ENCODE results near the gene USP36. TPM values are rescaled to one million over a fixed set of nuclear protein-coding genes. Genes with fewer than 3 reads are reported as not detected.

The USP36 gene
- total RNA-seq, 2 donors from 2014 or later = 31.2 to 66.6 TPM

DNA sequence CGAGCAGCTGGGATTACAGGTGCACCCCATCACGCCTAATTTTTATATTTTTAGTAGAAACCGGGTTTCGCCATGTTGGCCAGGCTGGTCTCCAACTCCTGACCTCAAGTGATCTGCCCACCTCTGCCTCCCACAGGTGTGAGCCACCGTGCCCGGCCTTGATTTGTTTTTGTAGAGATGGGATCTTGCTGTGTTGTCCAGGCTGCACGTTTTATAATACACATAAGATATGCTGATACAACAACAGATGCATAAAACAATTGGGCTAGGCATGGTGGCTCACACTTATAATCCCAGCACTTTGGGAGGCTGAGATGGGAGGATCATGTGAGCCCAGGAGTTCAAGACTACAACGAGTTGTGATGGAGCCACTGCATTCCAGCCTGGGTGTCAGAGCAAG, 6.0 kb downstream of the USP36 start:
- no peaks in the 10 kb centered on the region for H3K27me3 ChIP-seq (replicated peaks; ENCODE audit: insufficient read depth)
- H3K27ac ChIP-seq = no peak overlapping the region
- WGBS = 93% methylated on average over 8 of the region's 8 CpGs
- peaks cover 11% of the 10 kb centered on the region for H3K4me1 ChIP-seq (replicated peaks)
- TF ChIP-seq POLR2A (IDR thresholded peaks at IDR 0.05) (no peak), POLR2AphosphoS5 (IDR thresholded peaks at IDR 0.05) (no peak)
- TF ChIP-seq, protein P1, sequence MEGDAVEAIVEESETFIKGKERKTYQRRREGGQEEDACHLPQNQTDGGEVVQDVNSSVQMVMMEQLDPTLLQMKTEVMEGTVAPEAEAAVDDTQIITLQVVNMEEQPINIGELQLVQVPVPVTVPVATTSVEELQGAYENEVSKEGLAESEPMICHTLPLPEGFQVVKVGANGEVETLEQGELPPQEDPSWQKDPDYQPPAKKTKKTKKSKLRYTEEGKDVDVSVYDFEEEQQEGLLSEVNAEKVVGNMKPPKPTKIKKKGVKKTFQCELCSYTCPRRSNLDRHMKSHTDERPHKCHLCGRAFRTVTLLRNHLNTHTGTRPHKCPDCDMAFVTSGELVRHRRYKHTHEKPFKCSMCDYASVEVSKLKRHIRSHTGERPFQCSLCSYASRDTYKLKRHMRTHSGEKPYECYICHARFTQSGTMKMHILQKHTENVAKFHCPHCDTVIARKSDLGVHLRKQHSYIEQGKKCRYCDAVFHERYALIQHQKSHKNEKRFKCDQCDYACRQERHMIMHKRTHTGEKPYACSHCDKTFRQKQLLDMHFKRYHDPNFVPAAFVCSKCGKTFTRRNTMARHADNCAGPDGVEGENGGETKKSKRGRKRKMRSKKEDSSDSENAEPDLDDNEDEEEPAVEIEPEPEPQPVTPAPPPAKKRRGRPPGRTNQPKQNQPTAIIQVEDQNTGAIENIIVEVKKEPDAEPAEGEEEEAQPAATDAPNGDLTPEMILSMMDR (IDR thresholded peaks at IDR 0.05) = no peak
- H3K9me3 ChIP-seq = no peaks in the 10 kb centered on the region
- intact Hi-C loops (cut with DNase I) = no loop called here
- no peak overlapping the region for H3K4me3 ChIP-seq
- H3K36me3 ChIP-seq = peaks cover 9% of the 10 kb centered on the region in 2 donors
- DNase-seq (ENCODE audit: low spot score) = no peak

DNA sequence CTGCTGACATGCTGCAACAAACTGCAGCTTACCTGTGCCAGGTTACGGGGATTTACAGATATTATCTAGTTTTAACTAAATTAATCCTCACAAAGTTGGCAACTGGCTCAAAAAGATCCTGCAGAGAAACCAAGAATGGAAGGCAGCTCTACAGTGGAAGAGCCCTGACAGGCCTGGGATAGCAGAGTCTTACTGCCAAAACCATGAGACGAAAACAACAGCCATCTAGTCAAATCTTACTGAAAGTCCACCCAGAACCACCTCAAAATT, 8.1 kb downstream of the USP36 start:
- Histone ChIP-seq H3K9me3 (no peaks in the 10 kb centered on the region), H3K4me1 (replicated peaks) (peaks cover 3% of the 10 kb centered on the region), H3K4me3 (no peak overlapping the region), H3K36me3 (peaks cover 15 to 25% of the 10 kb centered on the region in 2 donors), H3K27me3 (replicated peaks; ENCODE audit: insufficient read depth) (no peaks in the 10 kb centered on the region), H3K27ac (no peak overlapping the region)
- DNase-seq (ENCODE audit: low spot score) = no peak
- TF ChIP-seq, protein P1 (IDR thresholded peaks at IDR 0.05) = no peak
- intact Hi-C loops (cut with DNase I) = no loop called here
- 80% methylated on average over 2 of the region's 2 CpGs for WGBS

DNA sequence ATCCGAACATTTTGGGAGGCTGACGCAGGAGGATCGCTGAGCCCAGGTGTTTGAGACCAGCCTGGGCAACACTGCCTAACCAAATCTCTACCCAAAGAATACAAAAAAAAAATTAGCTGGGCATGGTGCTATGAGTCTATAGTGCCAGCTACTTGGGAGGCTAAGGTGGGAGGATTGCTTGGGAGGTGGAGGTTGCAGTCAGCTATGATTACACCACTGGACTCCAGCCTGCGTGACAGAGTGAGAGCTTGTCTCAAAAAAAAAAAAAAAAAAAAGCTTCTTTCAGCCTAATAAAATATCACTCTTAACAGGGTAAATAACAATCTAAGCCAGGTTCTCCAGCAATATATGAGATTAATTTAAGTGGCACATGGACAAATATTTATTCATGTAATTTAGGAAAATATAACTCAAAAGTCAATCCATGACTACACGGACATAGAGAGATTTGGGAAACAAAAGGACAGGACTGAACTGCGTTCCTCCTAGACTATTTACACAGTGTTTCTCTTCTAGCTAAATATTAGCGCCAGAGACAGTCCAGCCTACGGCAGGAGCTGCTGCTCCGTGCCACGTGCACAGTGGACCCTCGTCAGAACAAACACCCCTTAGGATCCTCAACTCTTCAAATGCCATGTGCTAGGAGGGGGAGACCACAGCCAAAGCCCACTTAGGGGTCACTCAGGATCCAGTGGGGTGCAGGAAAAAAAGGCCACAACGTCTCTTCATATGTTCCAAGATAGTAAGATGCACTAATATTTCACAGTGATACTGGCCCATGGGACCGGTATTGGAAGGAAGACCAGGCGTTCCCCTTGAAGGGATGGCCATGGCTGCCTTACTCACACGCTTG, 8.7 kb downstream of the USP36 start:
- Histone ChIP-seq H3K4me3 (no peak overlapping the region), H3K9me3 (no peaks in the 10 kb centered on the region), H3K4me1 (replicated peaks) (peaks cover 3% of the 10 kb centered on the region), H3K36me3 (peaks cover 20 to 25% of the 10 kb centered on the region in 2 donors), H3K27me3 (replicated peaks; ENCODE audit: insufficient read depth) (no peaks in the 10 kb centered on the region), H3K27ac (no peak overlapping the region)
- TF ChIP-seq POLR2A (IDR thresholded peaks at IDR 0.05) (no peak), POLR2AphosphoS5 (IDR thresholded peaks at IDR 0.05) (peak; percentile 48)
- TF ChIP-seq, protein P1 (IDR thresholded peaks at IDR 0.05) = no peak
- WGBS = 62% methylated on average over 15 of the region's 15 CpGs
- intact Hi-C loops (cut with DNase I) = no loop called here
- DNase-seq (ENCODE audit: low spot score) = no peak

DNA sequence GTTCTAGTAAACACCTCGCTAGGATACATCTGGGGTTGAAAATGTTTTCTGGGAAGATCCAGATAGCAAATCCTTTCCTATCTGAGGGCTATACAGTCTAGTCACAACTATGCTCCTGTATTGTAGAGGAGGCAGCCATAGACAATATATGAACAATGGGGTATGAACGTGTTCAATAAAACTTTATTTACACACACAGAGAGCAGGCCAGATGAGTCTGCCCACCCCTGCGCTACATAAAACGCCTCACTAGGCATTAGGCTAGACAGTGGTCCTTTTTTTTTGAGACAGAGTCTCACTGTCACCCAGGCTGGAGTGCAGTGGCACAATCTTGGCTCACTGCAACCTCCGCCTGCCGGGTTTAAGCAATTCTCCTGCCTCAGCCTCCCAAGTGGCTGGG, 11.1 kb downstream of the USP36 start:
- no peaks in the 10 kb centered on the region for H3K9me3 ChIP-seq
- no peaks in the 10 kb centered on the region for H3K27me3 ChIP-seq (replicated peaks; ENCODE audit: insufficient read depth)
- H3K4me1 ChIP-seq (replicated peaks) = peaks cover 3% of the 10 kb centered on the region
- TF ChIP-seq POLR2AphosphoS5 (IDR thresholded peaks at IDR 0.05) (no peak), POLR2A (IDR thresholded peaks at IDR 0.05) (no peak)
- TF ChIP-seq, protein P1 (IDR thresholded peaks at IDR 0.05) = no peak
- no peak overlapping the region for H3K4me3 ChIP-seq
- intact Hi-C loops (cut with DNase I) = no loop called here
- H3K27ac ChIP-seq = no peak overlapping the region
- DNase-seq (ENCODE audit: low spot score) = no peak
- 92% methylated on average over 6 of the region's 6 CpGs for WGBS
- H3K36me3 ChIP-seq = peaks cover 12 to 28% of the 10 kb centered on the region in 2 donors

Data from prostate gland (tissue), 2 donors.